ENCODE measurements around the gene MYOM1.
"Not testable (repeated sequence)": the region's sequence is repeated elsewhere in the genome, so short reads cannot be mapped to it uniquely, and the experiment has no call there.

The MYOM1 gene

GRCh38 chr18:3051718-3052410, 167.9 kb downstream of the MYOM1 start:
- no peaks in the 10 kb centered on the region for H3K79me2 ChIP-seq (ENCODE audit: control insufficient read depth, low read length)
- H4K20me1 ChIP-seq (ENCODE audit: control insufficient read depth, insufficient read depth, low read depth, low read length) = no peaks in the 10 kb centered on the region
- no peaks in the 10 kb centered on the region for H3F3A ChIP-seq (ENCODE audit: control insufficient read depth, insufficient read depth)
- H3K9me3 ChIP-seq (ENCODE audit: control insufficient read depth, insufficient read depth, low read length) = no peaks in the 10 kb centered on the region
- peaks cover 5% of the 10 kb centered on the region for H3K27me3 ChIP-seq (ENCODE audit: control insufficient read depth, low read length)
- H3K4me1 ChIP-seq (ENCODE audit: control insufficient read depth, low read length) = no peaks in the 10 kb centered on the region
- no peak overlapping the region for H3K4me2 ChIP-seq (ENCODE audit: low read length)
- no peaks in the 10 kb centered on the region for H3K9me2 ChIP-seq (replicated peaks; ENCODE audit: control insufficient read depth, low read length)
- H3K27ac ChIP-seq (ENCODE audit: low read depth, low read length) = no peak overlapping the region
- no peaks in the 10 kb centered on the region for H3K36me3 ChIP-seq (ENCODE audit: control insufficient read depth, low read length)
- TF ChIP-seq, protein P1, sequence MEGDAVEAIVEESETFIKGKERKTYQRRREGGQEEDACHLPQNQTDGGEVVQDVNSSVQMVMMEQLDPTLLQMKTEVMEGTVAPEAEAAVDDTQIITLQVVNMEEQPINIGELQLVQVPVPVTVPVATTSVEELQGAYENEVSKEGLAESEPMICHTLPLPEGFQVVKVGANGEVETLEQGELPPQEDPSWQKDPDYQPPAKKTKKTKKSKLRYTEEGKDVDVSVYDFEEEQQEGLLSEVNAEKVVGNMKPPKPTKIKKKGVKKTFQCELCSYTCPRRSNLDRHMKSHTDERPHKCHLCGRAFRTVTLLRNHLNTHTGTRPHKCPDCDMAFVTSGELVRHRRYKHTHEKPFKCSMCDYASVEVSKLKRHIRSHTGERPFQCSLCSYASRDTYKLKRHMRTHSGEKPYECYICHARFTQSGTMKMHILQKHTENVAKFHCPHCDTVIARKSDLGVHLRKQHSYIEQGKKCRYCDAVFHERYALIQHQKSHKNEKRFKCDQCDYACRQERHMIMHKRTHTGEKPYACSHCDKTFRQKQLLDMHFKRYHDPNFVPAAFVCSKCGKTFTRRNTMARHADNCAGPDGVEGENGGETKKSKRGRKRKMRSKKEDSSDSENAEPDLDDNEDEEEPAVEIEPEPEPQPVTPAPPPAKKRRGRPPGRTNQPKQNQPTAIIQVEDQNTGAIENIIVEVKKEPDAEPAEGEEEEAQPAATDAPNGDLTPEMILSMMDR (IDR thresholded peaks at IDR 0.05; ENCODE audit: low read depth, low read length, poor library complexity, severe bottlenecking) = no peak
- TF ChIP-seq EZH2phosphoT487 (IDR thresholded peaks at IDR 0.05; ENCODE audit: borderline replicate concordance, low read length) = no peak
- H3K4me3 ChIP-seq (ENCODE audit: low read length) = no peak overlapping the region

DNA sequence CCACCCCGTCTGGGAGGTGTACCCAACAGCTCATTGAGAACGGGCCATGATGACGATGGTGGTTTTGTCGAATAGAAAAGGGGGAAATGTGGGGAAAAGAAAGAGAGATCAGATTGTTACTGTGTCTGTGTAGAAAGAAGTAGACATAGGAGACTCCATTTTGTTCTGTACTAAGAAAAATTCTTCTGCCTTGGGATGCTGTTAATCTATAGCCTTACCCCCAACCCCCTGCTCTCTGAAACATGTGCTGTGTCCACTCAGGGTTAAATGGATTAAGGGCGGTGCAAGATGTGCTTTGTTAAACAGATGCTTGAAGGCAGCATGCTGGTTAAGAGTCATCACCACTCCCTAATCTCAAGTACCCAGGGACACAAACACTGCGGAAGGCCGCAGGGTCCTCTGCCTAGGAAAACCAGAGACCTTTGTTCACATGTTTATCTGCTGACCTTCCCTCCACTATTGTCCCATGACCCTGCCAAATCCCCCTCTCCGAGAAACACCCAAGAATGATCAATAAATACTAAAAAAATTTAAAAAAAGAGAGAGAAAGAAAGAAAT, 169.8 kb downstream of the MYOM1 start:
- not testable (repeated sequence) for H3K4me1 ChIP-seq (ENCODE audit: control insufficient read depth, low read length); H4K20me1 ChIP-seq (ENCODE audit: control insufficient read depth, insufficient read depth, low read depth, low read length); H3K36me3 ChIP-seq (ENCODE audit: control insufficient read depth, low read length); H3K4me3 ChIP-seq (ENCODE audit: low read length); H3K79me2 ChIP-seq (ENCODE audit: control insufficient read depth, low read length); H3K4me2 ChIP-seq (ENCODE audit: low read length); H3K27ac ChIP-seq (ENCODE audit: low read depth, low read length); H3F3A ChIP-seq (ENCODE audit: control insufficient read depth, insufficient read depth); H3K9me3 ChIP-seq (ENCODE audit: control insufficient read depth, insufficient read depth, low read length); H3K27me3 ChIP-seq (ENCODE audit: control insufficient read depth, low read length); H3K9me2 ChIP-seq (replicated peaks; ENCODE audit: control insufficient read depth, low read length)

DNA sequence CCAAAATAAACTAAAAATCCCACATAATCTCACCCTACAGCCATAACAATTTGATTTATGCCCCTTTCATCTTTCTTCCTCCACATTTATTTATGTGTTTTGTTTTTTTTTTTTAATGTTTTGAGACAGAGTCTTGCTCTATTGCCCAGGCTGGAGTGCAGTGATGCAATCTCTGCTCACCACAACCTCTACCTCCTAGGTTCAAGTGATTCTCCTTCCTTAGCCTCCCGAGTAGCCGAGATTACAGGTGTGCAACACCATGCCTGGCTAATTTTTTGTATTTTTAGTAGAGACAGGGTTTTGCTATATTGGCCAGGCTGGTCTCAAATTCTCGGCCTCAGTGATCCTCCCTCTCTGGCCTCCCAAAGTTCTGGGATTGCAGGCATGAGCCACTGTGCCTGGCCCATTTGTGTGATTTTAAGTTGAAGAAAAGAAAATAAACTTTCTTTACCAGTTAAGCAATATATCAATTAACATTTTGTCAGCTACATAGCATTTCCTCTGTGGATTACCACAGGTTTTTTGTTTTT, 170.9 kb downstream of the MYOM1 start:
- TF ChIP-seq, protein P1 (IDR thresholded peaks at IDR 0.05; ENCODE audit: low read depth, low read length, poor library complexity, severe bottlenecking) = no peak
- no peak for TF ChIP-seq EZH2phosphoT487 (IDR thresholded peaks at IDR 0.05; ENCODE audit: borderline replicate concordance, low read length)
- Histone ChIP-seq H3K9me3 (ENCODE audit: control insufficient read depth, insufficient read depth, low read length) (no peaks in the 10 kb centered on the region), H3F3A (ENCODE audit: control insufficient read depth, insufficient read depth) (no peaks in the 10 kb centered on the region), H3K9me2 (replicated peaks; ENCODE audit: control insufficient read depth, low read length) (no peaks in the 10 kb centered on the region), H3K36me3 (ENCODE audit: control insufficient read depth, low read length) (no peaks in the 10 kb centered on the region), H3K4me3 (ENCODE audit: low read length) (no peak overlapping the region), H3K4me1 (ENCODE audit: control insufficient read depth, low read length) (no peaks in the 10 kb centered on the region), H3K27ac (ENCODE audit: low read depth, low read length) (no peak overlapping the region), H3K27me3 (ENCODE audit: control insufficient read depth, low read length) (peaks cover 5% of the 10 kb centered on the region), H3K79me2 (ENCODE audit: control insufficient read depth, low read length) (no peaks in the 10 kb centered on the region), H4K20me1 (ENCODE audit: control insufficient read depth, insufficient read depth, low read depth, low read length) (no peaks in the 10 kb centered on the region), H3K4me2 (ENCODE audit: low read length) (no peak overlapping the region)

- Histone ChIP-seq H3K27me3 (ENCODE audit: control insufficient read depth, low read length) (peaks cover 5% of the 10 kb centered on the region), H3K4me3 (ENCODE audit: low read length) (no peak overlapping the region), H3K36me3 (ENCODE audit: control insufficient read depth, low read length) (no peaks in the 10 kb centered on the region), H3K9me2 (replicated peaks; ENCODE audit: control insufficient read depth, low read length) (no peaks in the 10 kb centered on the region), H3K4me2 (ENCODE audit: low read length) (no peak overlapping the region), H4K20me1 (ENCODE audit: control insufficient read depth, insufficient read depth, low read depth, low read length) (no peaks in the 10 kb centered on the region), H3K9me3 (ENCODE audit: control insufficient read depth, insufficient read depth, low read length) (no peaks in the 10 kb centered on the region), H3K79me2 (ENCODE audit: control insufficient read depth, low read length) (no peaks in the 10 kb centered on the region), H3K27ac (ENCODE audit: low read depth, low read length) (no peak overlapping the region), H3K4me1 (ENCODE audit: control insufficient read depth, low read length) (no peaks in the 10 kb centered on the region), H3F3A (ENCODE audit: control insufficient read depth, insufficient read depth) (no peaks in the 10 kb centered on the region)
- TF ChIP-seq, protein P1 (IDR thresholded peaks at IDR 0.05; ENCODE audit: low read depth, low read length, poor library complexity, severe bottlenecking) = no peak
- TF ChIP-seq EZH2phosphoT487 (IDR thresholded peaks at IDR 0.05; ENCODE audit: borderline replicate concordance, low read length) = no peak
Observed at GRCh38 chr18:3048121-3048520, 171.6 kb downstream of the MYOM1 start.

All from DOHH2 (cell line).